GM10248 (cell line): Measurements from ENCODE around the gene TRABD.

Experiments used
- CTCF ChIA-PET: fragments of 300-600 bp; sonication (Branson Sonifier 250); formaldehyde crosslinking; extraction: SDS; loops from one replicate; lab custom pipeline; 2021; ENCODE audit warnings: antibody characterized with exemption; lab: Yijun Ruan, JAX
- POLR2A ChIA-PET: fragments of 350-650 bp; sonication (Branson Sonifier 250); formaldehyde crosslinking; extraction: SDS; loops from one replicate; lab custom pipeline; 2020; ENCODE audit warnings: antibody characterized with exemption; lab: Yijun Ruan, JAX
- DNase-seq: peaks from one replicate; pipeline ENCODE4 v3.0.0; 2012; ENCODE audit errors: extremely low spot score
- CTCF ChIP-seq: IDR thresholded peaks from 2 replicates; pipeline ENCODE4 v1.5.1; 2012; ENCODE audit warnings: mild to moderate bottlenecking, low read depth; ENCODE audit errors: extremely low read depth, missing control alignments, control extremely low read depth

Gene TRABD

DNA sequence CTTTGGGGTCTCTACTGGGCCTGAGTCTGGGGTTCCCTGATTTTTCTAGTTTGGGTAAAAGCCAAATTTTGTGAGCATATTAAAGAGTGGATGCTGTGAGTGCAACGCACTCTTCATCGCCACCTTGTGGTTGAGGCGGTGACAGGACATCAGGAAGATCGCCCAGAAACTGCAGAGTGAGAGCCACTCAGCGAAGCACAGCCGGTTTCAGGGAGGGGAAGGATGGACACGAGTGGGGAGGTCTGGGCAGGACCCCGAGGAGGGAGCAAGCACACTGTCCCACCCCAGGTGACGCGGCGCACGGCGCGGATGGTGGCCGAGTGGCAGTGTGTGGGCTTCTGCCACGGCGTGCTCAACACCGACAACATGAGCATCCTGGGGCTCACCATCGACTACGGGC, 24.2 kb downstream of the TRABD start:
- ChIA-PET CTCF (interaction anchor here (1.8 kb wide), 1 partner anchor 60 kb away, joined by 21 read pairs; no protein-coding TSS in a partner anchor), POLR2A (no interaction called here)
- peak; percentile 86 for DNase-seq
- TF ChIP-seq CTCF, result peak; percentile 88

DNA sequence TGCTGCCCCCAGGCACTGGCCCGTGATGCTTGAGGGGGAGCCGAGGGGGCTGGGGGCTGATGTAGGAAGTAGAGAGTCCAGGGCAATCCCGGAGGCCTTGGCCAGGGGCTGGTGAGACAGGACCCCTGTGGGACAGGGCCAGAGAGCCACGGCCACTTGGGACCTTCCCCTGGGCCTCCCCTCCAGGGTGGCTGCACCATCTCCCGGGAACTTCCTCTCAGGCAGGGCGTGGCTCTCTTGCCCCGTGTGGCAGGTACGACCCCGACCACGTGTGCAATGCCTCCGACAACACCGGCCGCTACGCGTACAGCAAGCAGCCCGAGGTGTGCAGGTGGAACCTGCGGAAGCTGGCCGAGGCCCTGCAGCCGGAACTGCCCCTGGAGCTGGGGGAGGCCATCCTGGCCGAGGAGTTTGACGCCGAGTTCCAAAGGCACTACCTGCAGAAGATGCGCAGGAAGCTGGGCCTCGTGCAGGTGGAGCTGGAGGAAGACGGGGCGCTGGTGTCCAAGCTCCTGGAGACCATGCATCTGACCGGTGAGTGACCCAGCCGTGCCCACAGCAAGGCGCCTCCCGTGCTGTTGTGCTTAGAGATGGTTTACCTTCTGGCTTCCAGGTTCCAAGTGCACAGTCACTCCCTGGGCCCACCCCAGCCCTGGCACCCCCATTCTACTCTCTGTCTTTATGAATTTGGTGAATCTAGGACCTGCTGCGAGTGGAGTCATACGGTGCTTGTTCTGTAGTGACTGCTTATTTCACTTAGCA, 24.8 kb downstream of the TRABD start:
- ChIA-PET CTCF (interaction anchor here (1.2 to 2.8 kb wide), 4 partner anchors 10 to 280 kb away, joined by 3 to 21 read pairs (median 6); no protein-coding TSS in a partner anchor), POLR2A (no interaction called here)
- no peak for TF ChIP-seq CTCF
- DNase-seq, result no peak

DNA sequence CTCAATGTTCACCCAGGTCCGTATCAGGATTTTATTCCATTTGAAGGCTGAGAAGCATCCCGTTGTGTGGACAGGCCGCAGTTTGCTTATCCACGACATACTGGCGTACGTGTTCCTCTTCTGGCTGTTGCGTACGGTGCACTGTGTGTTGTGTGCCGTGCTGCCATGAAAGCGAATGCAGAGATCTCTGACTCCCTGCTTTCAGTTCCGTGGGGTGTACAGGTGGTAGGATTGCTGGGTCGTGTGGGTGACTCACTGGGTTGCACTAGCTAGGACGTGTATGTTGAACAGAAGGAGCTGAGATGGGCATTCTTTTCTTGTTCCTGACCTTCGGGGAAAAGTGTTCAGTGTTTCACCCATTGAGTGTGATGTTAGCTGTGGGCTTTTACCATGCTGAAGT, 25.4 kb downstream of the TRABD start:
- DNase-seq, result no peak
- TF ChIP-seq CTCF, result no peak
- CTCF ChIA-PET, result interaction anchor here (0.8 to 2.8 kb wide), 5 partner anchors 10 to 280 kb away, joined by 3 to 21 read pairs (median 6); no protein-coding TSS in a partner anchor
- POLR2A ChIA-PET, result no interaction called here

DNA sequence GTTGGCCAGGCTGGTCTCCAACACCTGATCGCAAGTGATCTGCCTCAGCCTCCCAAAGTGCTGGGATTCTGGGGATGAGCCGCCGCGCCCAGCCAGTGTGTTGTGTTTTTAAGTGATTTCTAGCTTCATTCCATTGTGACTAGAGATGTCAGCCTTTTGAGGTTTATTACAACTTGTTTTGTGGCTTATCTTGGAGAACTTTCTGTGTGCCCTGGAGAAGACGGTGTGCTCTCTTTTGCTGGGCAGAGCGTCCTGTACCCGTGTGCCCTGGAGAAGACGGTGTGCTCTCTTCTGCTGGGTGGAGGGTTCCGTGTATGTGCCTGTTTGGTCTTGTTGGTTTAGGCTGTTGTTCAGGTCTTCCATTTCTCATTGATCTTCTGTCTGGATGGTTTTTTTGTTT, 27.6 kb downstream of the TRABD start:
- no peak for DNase-seq
- ChIA-PET CTCF (interaction anchor here (2.8 to 4.1 kb wide), 2 partner anchors 8 to 64 kb away, joined by 7 to 17 read pairs; no protein-coding TSS in a partner anchor), POLR2A (interaction anchor here (0.6 kb wide), 1 partner anchor 15 kb away, joined by 3 read pairs; no protein-coding TSS in a partner anchor)
- no peak for TF ChIP-seq CTCF

DNA sequence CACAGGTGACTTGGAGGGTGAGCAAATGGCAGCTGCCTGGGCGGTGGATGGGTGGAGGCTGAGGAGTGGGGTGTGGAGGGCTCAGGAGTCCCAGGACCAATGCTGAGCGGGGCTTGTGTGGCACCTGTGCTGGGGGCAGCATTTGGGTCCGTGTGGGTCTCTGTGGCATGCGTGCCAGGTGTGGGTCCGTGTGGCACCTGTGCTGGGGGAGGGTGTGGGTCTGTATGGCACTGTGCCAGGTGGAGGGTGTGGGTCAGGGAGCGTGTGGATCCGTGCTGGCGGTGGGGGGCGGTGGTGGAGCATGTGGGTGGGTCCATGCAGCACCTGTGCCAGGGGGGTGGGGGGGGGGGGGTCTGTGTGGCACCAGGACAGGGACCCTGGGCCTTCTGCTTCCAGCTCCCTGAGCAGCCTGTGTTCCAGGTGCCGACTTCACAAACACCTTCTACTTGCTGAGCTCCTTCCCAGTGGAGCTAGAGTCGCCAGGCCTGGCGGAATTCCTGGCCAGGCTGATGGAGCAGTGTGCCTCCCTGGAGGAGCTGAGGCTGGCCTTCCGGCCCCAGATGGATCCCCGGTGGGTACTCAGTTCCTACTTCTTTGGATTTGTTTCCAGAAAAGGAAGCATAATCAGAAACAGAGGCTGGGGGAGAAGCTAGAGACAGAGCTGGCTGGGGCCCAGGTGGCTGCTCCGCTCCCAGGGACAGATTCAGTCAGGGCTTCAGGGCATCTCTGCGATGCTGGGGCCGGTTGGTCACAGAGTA, 29.8 kb downstream of the TRABD start:
- DNase-seq, result no peak
- TF ChIP-seq CTCF, result no peak
- ChIA-PET POLR2A (interaction anchor here (0.6 kb wide), 2 partner anchors 47 to 306 kb away, joined by 3 to 6 read pairs; no protein-coding TSS in a partner anchor), CTCF (interaction anchor here (0.9 to 4.1 kb wide), 5 partner anchors 7 to 285 kb away, joined by 3 to 17 read pairs (median 3); no protein-coding TSS in a partner anchor)
